ENCODE results near the gene ERO1A.

The ERO1A gene

DNA sequence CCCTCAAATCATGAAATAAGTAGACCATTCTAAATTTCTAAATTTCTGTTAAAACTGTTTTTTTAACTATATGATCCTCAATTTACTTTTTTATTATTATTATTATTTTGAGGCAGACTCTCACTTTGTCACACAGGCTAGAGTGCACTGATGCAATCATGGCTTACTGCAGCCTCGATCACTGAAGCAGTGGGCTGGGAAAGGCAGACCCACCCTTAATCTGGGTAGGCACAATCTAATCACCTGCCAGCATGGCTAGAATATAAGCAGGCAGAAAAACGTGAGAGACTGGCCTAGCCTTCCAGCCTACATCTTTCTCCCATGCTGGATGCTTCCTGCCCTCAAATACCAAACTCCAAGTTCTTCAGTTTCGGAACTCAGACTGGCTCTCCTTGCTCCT, 2.3 kb downstream of the ERO1A start:
- no peaks in the 10 kb centered on the region for H3K36me3 ChIP-seq (replicated peaks)
- no peak overlapping the region for H3K4me3 ChIP-seq (ENCODE audit: low read depth, low read length)
- no peak overlapping the region for H3K27ac ChIP-seq
- H3K27me3 ChIP-seq (replicated peaks) = no peaks in the 10 kb centered on the region
- TF ChIP-seq, protein P1, sequence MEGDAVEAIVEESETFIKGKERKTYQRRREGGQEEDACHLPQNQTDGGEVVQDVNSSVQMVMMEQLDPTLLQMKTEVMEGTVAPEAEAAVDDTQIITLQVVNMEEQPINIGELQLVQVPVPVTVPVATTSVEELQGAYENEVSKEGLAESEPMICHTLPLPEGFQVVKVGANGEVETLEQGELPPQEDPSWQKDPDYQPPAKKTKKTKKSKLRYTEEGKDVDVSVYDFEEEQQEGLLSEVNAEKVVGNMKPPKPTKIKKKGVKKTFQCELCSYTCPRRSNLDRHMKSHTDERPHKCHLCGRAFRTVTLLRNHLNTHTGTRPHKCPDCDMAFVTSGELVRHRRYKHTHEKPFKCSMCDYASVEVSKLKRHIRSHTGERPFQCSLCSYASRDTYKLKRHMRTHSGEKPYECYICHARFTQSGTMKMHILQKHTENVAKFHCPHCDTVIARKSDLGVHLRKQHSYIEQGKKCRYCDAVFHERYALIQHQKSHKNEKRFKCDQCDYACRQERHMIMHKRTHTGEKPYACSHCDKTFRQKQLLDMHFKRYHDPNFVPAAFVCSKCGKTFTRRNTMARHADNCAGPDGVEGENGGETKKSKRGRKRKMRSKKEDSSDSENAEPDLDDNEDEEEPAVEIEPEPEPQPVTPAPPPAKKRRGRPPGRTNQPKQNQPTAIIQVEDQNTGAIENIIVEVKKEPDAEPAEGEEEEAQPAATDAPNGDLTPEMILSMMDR (IDR thresholded peaks at IDR 0.05; ENCODE audit: low read depth, low read length, missing control alignments) = no peak
- no peak for DNase-seq
- in situ Hi-C loops (cut with HindIII; ENCODE audit: low pct_ligation_motif_present, low sequenced_read_pairs) = no loop called here

DNA sequence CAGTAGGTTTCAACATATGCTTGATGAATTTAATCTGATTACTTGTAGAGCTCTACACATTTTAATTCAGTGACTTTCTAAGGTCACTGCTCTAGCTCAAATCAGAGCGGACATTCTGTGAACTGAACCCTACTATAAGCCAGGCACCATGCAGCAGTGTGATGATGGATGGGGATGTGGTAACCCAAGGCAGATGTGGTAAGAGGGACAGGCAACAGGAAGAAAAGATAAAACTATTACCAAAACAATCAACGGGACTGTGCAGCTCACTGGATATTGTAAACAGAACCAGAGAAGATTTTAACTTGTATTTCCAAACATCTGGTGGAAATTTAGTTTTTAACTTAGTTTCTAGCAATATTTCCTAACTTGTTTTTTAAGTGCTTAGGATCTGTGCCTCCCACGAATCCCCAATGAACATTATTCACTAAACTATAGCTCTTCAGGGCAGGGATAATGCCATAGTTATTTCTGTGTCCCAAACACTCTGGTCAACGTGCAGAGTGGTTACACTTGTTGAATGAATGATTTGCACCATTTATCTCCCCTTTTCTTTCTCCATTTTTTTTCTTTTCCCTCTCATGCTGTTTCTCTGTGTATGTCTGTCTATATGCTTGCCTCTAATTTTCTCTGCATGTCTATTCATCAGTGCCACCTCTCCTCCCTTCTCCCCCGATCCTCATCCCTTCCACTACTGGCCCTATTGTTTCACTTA, 3.0 kb downstream of the ERO1A start:
- Histone ChIP-seq H3K27ac (no peak overlapping the region), H3K4me3 (ENCODE audit: low read depth, low read length) (no peak overlapping the region), H3K27me3 (replicated peaks) (no peaks in the 10 kb centered on the region), H3K36me3 (replicated peaks) (no peaks in the 10 kb centered on the region)
- TF ChIP-seq, protein P1 (IDR thresholded peaks at IDR 0.05; ENCODE audit: low read depth, low read length, missing control alignments) = no peak
- no peak for DNase-seq
- in situ Hi-C loops (cut with HindIII; ENCODE audit: low pct_ligation_motif_present, low sequenced_read_pairs) = no loop called here

DNA sequence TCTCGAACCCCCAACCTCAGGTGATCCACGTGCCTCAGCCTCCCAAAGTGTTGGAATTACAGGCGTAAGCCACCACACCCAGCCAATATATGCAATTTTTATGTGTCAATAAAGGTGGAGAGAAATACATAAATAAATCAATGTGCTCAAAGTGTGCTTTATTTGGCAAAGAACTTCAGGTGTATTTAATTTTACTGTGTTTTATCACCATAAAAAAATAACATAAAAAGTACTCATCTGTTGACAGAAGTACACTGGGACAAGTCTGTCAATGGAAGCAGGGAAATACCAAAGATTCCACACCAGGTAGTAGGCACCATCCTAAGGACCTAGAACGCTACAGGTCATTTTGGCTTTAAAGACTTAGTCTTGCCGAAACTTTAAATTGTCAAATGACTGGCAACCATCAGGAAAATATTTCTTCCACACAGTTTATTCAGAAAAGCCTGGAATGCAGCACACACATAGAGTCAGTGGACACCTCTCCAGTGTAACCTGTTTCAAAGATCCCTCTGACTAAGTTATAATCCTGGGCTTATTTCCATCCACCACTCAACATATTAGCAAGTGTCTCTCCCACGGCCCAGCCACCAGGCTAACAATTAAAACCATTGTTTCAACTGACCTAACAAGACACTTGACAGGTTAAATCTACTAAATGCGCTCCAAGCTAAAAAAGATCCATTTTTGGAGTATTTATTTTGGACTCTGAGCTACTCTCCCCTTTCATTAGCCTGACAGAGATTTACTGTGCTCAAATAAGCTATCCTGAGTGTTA, 4.2 kb downstream of the ERO1A start:
- in situ Hi-C loops (cut with HindIII; ENCODE audit: low pct_ligation_motif_present, low sequenced_read_pairs) = no loop called here
- Histone ChIP-seq H3K4me3 (ENCODE audit: low read depth, low read length) (no peak overlapping the region), H3K36me3 (replicated peaks) (no peaks in the 10 kb centered on the region), H3K27ac (no peak overlapping the region), H3K27me3 (replicated peaks) (no peaks in the 10 kb centered on the region)
- DNase-seq = no peak
- TF ChIP-seq, protein P1 (IDR thresholded peaks at IDR 0.05; ENCODE audit: low read depth, low read length, missing control alignments) = no peak

DNA sequence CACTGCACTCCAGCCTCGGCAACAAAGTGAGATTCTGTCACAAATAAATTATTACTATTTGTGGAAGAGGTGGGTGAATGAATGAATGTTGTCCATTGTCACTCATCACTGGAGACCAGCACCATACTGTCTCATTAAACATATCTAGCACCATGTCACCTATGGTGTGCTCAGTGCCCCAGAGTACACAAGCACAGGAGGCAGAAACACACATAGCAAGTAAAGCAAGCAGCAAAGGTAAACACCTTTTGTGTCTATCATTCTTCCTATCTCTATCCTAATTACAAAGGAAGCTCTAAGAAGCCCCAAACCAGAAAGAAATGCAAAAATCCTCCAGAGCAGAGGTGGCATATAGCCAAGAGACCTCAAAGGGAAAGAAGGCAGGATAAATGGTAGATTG, 9.2 kb downstream of the ERO1A start:
- no peaks in the 10 kb centered on the region for H3K27me3 ChIP-seq (replicated peaks)
- H3K36me3 ChIP-seq (replicated peaks) = no peaks in the 10 kb centered on the region
- H3K27ac ChIP-seq = no peak overlapping the region
- DNase-seq = no peak
- in situ Hi-C loops (cut with HindIII; ENCODE audit: low pct_ligation_motif_present, low sequenced_read_pairs) = no loop called here
- TF ChIP-seq, protein P1 (IDR thresholded peaks at IDR 0.05; ENCODE audit: low read depth, low read length, missing control alignments) = no peak
- H3K4me3 ChIP-seq (ENCODE audit: low read depth, low read length) = no peak overlapping the region

DNA sequence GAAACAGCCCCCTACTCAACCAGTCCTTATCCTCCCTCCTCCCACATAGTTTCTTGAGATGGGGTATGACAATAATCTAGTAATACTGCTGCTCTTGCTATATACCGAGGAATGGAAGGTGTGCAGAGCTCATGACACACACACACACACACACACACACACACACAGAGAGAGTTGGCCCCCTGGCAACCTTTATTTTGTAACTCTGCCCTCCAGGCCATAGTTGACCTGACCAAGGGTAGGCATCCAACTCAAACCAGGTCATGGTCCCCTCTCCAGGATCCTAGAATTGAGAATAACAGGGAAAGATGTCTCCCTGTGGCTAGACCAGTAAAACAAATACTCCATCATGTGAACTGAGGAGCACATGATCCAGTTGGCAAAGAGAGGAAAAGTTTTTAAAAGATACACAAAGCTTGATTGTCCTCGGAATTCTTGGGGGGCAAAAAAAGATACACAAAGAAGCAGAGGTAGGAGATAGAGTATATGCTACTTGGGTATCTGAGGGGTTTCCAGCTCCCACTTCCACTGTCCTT, 11.3 kb downstream of the ERO1A start:
- no peak overlapping the region for H3K4me3 ChIP-seq (ENCODE audit: low read depth, low read length)
- TF ChIP-seq, protein P1 (IDR thresholded peaks at IDR 0.05; ENCODE audit: low read depth, low read length, missing control alignments) = no peak
- no peaks in the 10 kb centered on the region for H3K27me3 ChIP-seq (replicated peaks)
- in situ Hi-C loops (cut with HindIII; ENCODE audit: low pct_ligation_motif_present, low sequenced_read_pairs) = no loop called here
- H3K36me3 ChIP-seq (replicated peaks) = no peaks in the 10 kb centered on the region
- no peak for DNase-seq
- H3K27ac ChIP-seq = no peak overlapping the region

Measured in brain microvascular endothelial cell (primary cell).